PFSK-1 (cell line): ENCODE data around the gene DNAJC5.

Experiments
- FOXP2 ChIP-seq: optimal IDR thresholded peaks from 2 replicates; pipeline ENCODE3; 2011; ENCODE audit warnings: borderline replicate concordance, control low read depth, inconsistent platforms; ENCODE audit not compliant: insufficient read depth; ENCODE audit errors: extremely low read length, extremely low read depth
- POLR2AphosphoS5 ChIP-seq: IDR thresholded peaks from 2 replicates; pipeline ENCODE4 v1.6.1; 2012; ENCODE audit warnings: low read depth, mild to moderate bottlenecking, control low read depth, low read length, moderate library complexity
- REST ChIP-seq, 2 experiments: IDR thresholded peaks; 2 replicates each; pipeline versions ENCODE4 v1.6.1 to v1.8.0; 2011 to 2012; ENCODE audit warnings: low read depth in 2 of 2, low read length in 2 of 2, control low read depth in 1 of 2, inconsistent platforms in 1 of 2, mild to moderate bottlenecking in 1 of 2, moderate library complexity in 1 of 2; ENCODE audit not compliant: insufficient read depth in 1 of 2
- SIN3A ChIP-seq: IDR thresholded peaks from 2 replicates; pipeline ENCODE4 v1.6.1; 2012; ENCODE audit warnings: mild to moderate bottlenecking, low read length, moderate library complexity, borderline replicate concordance; ENCODE audit not compliant: insufficient read depth
- TAF1 ChIP-seq: IDR thresholded peaks from 2 replicates; pipeline ENCODE4 v1.6.1; 2012; ENCODE audit warnings: low read length, control low read depth, borderline replicate concordance; ENCODE audit not compliant: insufficient read depth

Gene DNAJC5

GRCh38 chr20:63929071-63929470, 34.1 kb downstream of the DNAJC5 start:
- TF ChIP-seq TAF1 (no peak), POLR2AphosphoS5 (no peak), REST (IDR thresholded peaks at IDR 0.05; ENCODE audit: insufficient read depth in 1 of 2, low read depth in 2 of 2, low read length in 2 of 2) (no peak), FOXP2 (no peak), SIN3A (no peak)

DNA sequence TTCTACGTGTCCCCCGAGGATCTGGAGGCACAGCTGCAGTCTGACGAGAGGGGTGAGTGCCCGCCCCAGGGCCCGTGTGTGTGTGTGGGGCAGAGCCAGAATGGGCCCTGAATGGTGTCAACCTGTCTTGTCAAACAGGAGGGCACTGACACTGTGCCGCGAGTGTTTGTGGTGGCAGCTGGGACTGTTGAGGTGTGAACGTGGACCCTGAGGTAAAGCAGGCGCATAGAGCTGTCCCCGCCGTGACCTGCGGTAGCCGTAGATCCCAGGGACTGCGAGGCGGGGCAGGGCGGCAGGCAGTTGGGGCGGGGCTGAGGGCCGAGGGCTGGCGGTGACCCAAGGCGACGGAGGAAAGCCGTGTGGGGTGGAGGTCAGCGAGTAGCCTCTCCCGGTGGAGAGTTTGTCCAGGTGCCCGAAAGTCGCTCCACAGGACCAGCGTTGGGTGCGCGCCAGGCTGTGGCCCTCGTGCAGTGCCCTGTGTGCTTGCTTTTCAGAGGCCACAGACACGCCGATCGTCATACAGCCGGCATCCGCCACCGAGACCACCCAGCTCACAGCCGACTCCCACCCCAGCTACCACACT, 36.1 kb downstream of the DNAJC5 start:
- TF ChIP-seq TAF1 (no peak), REST (IDR thresholded peaks at IDR 0.05; ENCODE audit: insufficient read depth in 1 of 2, low read depth in 2 of 2, low read length in 2 of 2) (no peak), POLR2AphosphoS5 (no peak), FOXP2 (no peak), SIN3A (no peak)

DNA sequence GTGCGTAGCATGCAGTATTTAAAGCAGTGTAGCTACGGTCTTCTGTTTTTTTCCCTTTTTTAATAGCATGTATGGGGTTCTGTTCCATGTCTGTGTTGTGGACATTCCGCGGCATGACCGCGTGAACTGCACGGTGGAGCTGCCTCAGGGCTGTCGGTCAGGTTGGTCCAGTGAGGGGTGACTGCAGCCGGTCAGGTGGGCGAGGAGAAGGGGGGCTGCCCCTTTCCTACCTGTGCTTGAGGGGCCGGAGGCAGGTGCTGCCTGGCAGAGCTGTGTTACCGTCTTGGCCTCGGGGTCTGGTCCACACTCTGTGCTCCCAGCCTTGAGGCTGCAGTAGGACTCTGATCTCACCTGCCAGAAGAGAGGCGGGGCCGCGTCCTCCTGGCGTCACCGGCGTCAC, 36.8 kb downstream of the DNAJC5 start:
- no peak for TF ChIP-seq SIN3A
- no peak for TF ChIP-seq POLR2AphosphoS5
- no peak for TF ChIP-seq REST (IDR thresholded peaks at IDR 0.05; ENCODE audit: insufficient read depth in 1 of 2, low read depth in 2 of 2, low read length in 2 of 2)
- TF ChIP-seq TAF1, result no peak
- TF ChIP-seq FOXP2, result no peak

DNA sequence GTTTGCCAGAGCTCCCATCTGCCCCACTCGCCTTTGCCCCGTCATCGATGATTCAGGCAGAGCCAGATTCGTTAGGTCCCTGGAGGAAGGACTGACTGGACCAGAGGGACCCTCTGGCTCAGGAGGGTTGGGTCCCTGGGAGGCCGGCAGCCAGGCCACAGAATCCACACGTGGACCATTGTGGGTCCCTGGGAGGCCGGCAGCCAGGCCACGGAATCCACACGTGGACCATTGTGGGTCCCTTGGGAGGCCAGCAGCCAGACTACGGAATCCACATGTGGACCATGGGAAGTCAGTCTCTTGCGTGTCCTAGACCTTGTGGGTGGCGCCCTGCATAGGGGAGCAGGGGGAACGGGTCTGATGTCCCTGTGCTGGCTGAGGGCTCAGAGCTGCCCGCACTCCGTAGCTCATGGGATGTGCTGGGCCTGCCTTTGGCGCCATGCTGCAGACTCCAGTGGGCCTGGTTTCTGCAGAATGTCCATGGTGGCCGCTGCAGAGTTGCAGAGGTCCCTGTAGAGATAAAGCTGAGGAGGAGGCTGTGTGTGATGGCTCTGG, 37.8 kb downstream of the DNAJC5 start:
- TF ChIP-seq POLR2AphosphoS5 (no peak), REST (IDR thresholded peaks at IDR 0.05; ENCODE audit: insufficient read depth in 1 of 2, low read depth in 2 of 2, low read length in 2 of 2) (no peak), FOXP2 (no peak), SIN3A (no peak), TAF1 (no peak)
